GM18502 (cell line): ENCODE measurements around the gene PRKN.

Experiments
- ATAC-seq: cut with Tn5 transposase; IDR thresholded peaks from one replicate; pipeline ENCODE4 v1.9.1; 2021; ENCODE audit warnings: mild to moderate bottlenecking; ENCODE audit not compliant: unreplicated experiment, poor library complexity

The PRKN gene

GRCh38 chr6:161301338-161301737 is 1426.2 kb downstream of the PRKN start:
- ATAC-seq = no peak

DNA sequence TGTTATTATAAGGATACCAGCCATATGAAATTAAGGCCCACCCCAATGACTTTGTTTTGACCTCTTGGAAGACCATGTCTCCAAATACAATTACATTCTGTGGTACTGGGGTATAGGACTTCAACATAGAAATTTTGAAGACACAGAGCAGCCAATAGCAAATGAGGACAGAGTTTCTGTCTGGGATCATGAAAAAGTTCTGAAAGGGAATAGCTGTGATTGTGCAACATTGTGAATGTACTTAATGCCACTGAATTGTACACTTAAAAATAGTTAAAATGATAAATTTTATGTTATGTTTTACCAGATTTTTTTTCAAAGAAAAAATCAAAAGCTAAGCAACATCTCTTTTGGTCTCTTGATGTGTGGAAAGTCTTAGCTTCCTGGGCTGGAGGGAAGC is 1426.7 kb downstream of the PRKN start:
- no peak for ATAC-seq

- ATAC-seq = no peak
Measured at GRCh38 chr6:161299726-161300125, 1427.8 kb downstream of the PRKN start.
